IMR-90 (cell line): ENCODE data around the gene PDE11A. TPM values are rescaled to one million over a fixed set of nuclear protein-coding genes. Genes with fewer than 3 reads are reported as not detected.

Experiments
- ATAC-seq: fragments of 200-7000 bp; cut with Tn5 transposase; 2 replicates; pipeline ENCODE4 v1.9.1; 2020; ENCODE audit warnings: low read depth, mild to moderate bottlenecking, moderate library complexity
- BruUV-seq: library from RNA; stranded (reverse); fragments of 400-500 nt; replicated peaks from 2 replicates; lab custom pipeline; 2021; lab: Mats Ljungman, UMichigan
- CTCF ChIA-PET: fragments of 300-600 bp; formaldehyde crosslinking; extraction: SDS; loops from one replicate; lab custom pipeline; 2021; ENCODE audit warnings: antibody characterized with exemption; lab: Yijun Ruan, JAX
- POLR2A ChIA-PET: fragments of 300-600 bp; sonication (Branson Sonifier 250); formaldehyde crosslinking; loops from one replicate; lab custom pipeline; 2022; ENCODE audit warnings: antibody characterized with exemption; ENCODE audit not compliant: unreplicated experiment; lab: Charles Lee
- DNase-seq: peaks from one replicate; pipeline ENCODE4 v3.0.0; 2013
- H2AFZ ChIP-seq: replicated peaks from 2 replicates; pipeline ENCODE3; 2013; ENCODE audit warnings: low read length, mild to moderate bottlenecking; ENCODE audit not compliant: poor library complexity
- H2AK5ac ChIP-seq: 2 replicates; pipeline ENCODE4 v1.6.1; 2013; ENCODE audit warnings: low read depth, low read length, inconsistent platforms
- H2AK9ac ChIP-seq: replicated peaks from 2 replicates; pipeline ENCODE3; 2013; ENCODE audit warnings: mild to moderate bottlenecking, low read depth, low read length, moderate library complexity; ENCODE audit not compliant: poor library complexity
- H2BK120ac ChIP-seq: 2 replicates; pipeline ENCODE4 v1.6.1; 2013; ENCODE audit warnings: low read depth, low read length, inconsistent platforms
- H2BK15ac ChIP-seq: 3 replicates; pipeline ENCODE4 v1.6.1; 2013; ENCODE audit warnings: low read depth, low read length, inconsistent platforms
- H2BK20ac ChIP-seq: 2 replicates; pipeline ENCODE4 v1.6.1; 2013; ENCODE audit warnings: low read depth, mild to moderate bottlenecking, inconsistent platforms, low read length, moderate library complexity
- H2BK5ac ChIP-seq: 2 replicates; pipeline ENCODE4 v1.6.1; 2013; ENCODE audit warnings: mild to moderate bottlenecking, low read depth, low read length, inconsistent platforms; ENCODE audit not compliant: poor library complexity, severe bottlenecking
- H3K14ac ChIP-seq: replicated peaks from 2 replicates; pipeline ENCODE4 v1.6.1; 2013; ENCODE audit warnings: low read depth, low read length, inconsistent platforms
- H3K18ac ChIP-seq: 2 replicates; pipeline ENCODE4 v1.6.1; 2013; ENCODE audit warnings: low read depth, low read length, control low read depth
- H3K23ac ChIP-seq: 2 replicates; pipeline ENCODE4 v1.6.1; 2013; ENCODE audit warnings: low read depth, low read length, inconsistent platforms
- H3K27ac ChIP-seq: 2 replicates; pipeline ENCODE4 v1.5.1; 2013; ENCODE audit warnings: mild to moderate bottlenecking, control low read depth, low read length; ENCODE audit not compliant: insufficient read depth
- H3K27me3 ChIP-seq: 2 replicates; pipeline ENCODE4 v1.6.1; 2013; ENCODE audit warnings: low read length; ENCODE audit not compliant: control insufficient read depth, insufficient read depth
- H3K36me3 ChIP-seq: 2 replicates; pipeline ENCODE4 v1.6.1; 2013; ENCODE audit warnings: low read length, mixed read lengths; ENCODE audit not compliant: control insufficient read depth, insufficient read depth
- H3K4ac ChIP-seq: 2 replicates; pipeline ENCODE4 v1.6.1; 2013; ENCODE audit warnings: low read depth, low read length, inconsistent platforms
- H3K4me1 ChIP-seq: 2 replicates; pipeline ENCODE4 v1.6.1; 2013; ENCODE audit warnings: low read length, mixed read lengths; ENCODE audit not compliant: control insufficient read depth, insufficient read depth
- H3K4me2 ChIP-seq: 2 replicates; pipeline ENCODE4 v1.6.1; 2013; ENCODE audit warnings: low read depth, mild to moderate bottlenecking, control low read depth, low read length, moderate library complexity
- H3K4me3 ChIP-seq: 2 replicates; pipeline ENCODE4 v1.5.1; 2013; ENCODE audit warnings: low read depth, mild to moderate bottlenecking, control low read depth, low read length, moderate library complexity; ENCODE audit not compliant: insufficient read depth
- H3K56ac ChIP-seq: 2 replicates; pipeline ENCODE4 v1.6.1; 2013; ENCODE audit warnings: low read length, inconsistent platforms; ENCODE audit not compliant: insufficient read depth; ENCODE audit errors: extremely low read depth
- H3K79me1 ChIP-seq, 2 experiments: 2 replicates each; pipeline ENCODE4 v1.6.1; 2013; ENCODE audit warnings: low read length in 2 of 2, inconsistent platforms in 1 of 2, low read depth in 1 of 2
- H3K9ac ChIP-seq: 2 replicates; pipeline ENCODE4 v1.6.1; 2013; ENCODE audit warnings: low read depth, low read length, control low read depth
- H3K9me1 ChIP-seq: 2 replicates; pipeline ENCODE4 v1.6.1; 2013; ENCODE audit warnings: low read length, inconsistent platforms; ENCODE audit not compliant: insufficient read depth
- H3K9me3 ChIP-seq: 2 replicates; pipeline ENCODE4 v1.6.1; 2013; ENCODE audit warnings: low read length; ENCODE audit not compliant: control insufficient read depth, insufficient read depth
- H4K20me1 ChIP-seq: 2 replicates; pipeline ENCODE4 v1.6.1; 2013; ENCODE audit warnings: low read length, inconsistent platforms; ENCODE audit not compliant: insufficient read depth
- H4K5ac ChIP-seq: 2 replicates; pipeline ENCODE4 v1.6.1; 2013; ENCODE audit warnings: mild to moderate bottlenecking, low read depth, low read length, control low read depth
- H4K8ac ChIP-seq, 2 experiments: 2 replicates each; pipeline ENCODE4 v1.6.1; 2013; ENCODE audit warnings: low read depth in 2 of 2, low read length in 2 of 2, control low read depth in 1 of 2, inconsistent platforms in 1 of 2
- H4K91ac ChIP-seq: 2 replicates; pipeline ENCODE4 v1.6.1; 2013; ENCODE audit warnings: low read depth, low read length, inconsistent platforms; ENCODE audit not compliant: insufficient read depth
- BHLHE40 ChIP-seq: fragments of 150-350 bp; IDR thresholded peaks from 2 replicates; pipeline ENCODE4 v1.6.1; 2016; ENCODE audit warnings: mild to moderate bottlenecking, low read depth, low read length
- FOS ChIP-seq: fragments of 150-350 bp; IDR thresholded peaks from 2 replicates; pipeline ENCODE4 v1.6.1; 2016; ENCODE audit warnings: low read depth, low read length
- RAD21 ChIP-seq: IDR thresholded peaks from 2 replicates; pipeline ENCODE4 v1.6.1; 2012; ENCODE audit warnings: low read length, improper control_type of control experiment
- RFX5 ChIP-seq: IDR thresholded peaks from 2 replicates; pipeline ENCODE4 v1.8.0; 2012; ENCODE audit warnings: low read depth, mild to moderate bottlenecking, low read length, moderate library complexity
- SMC3 ChIP-seq: fragments of 150-350 bp; IDR thresholded peaks from 2 replicates; pipeline ENCODE4 v1.6.1; 2016; ENCODE audit warnings: low read depth, mild to moderate bottlenecking, antibody characterized with exemption, low read length, moderate library complexity
- WGBS, 2 experiments: methylation state at CpG; one replicate each; pipeline versions ENCODE4 v1.1.5 to v1.1.7; 2013; ENCODE audit warnings: missing lambda C conversion rate in 2 of 2; ENCODE audit not compliant: insufficient read length in 1 of 2; ENCODE audit errors: extremely low coverage in 2 of 2; 5-methylcytosine and 5-hydroxymethylcytosine counted together
- dilution Hi-C: fragments of 300-500 bp; cut with HindIII; formaldehyde crosslinking; loops from one replicate; pipeline ENCODE4 v1.14.3; 2018; ENCODE audit warnings: low sequenced_read_pairs; ENCODE audit not compliant: unreplicated experiment
- in situ Hi-C: fragments of 300-500 bp; cut with MboI; formaldehyde crosslinking; loops from 3 replicates; pipeline ENCODE4 v1.14.3; 2019; ENCODE audit warnings: low sequenced_read_pairs, inconsistent platforms, mixed read lengths
- intact Hi-C: fragments of 100-400 bp; cut with micrococcal nuclease; formaldehyde crosslinking; loops from 2 replicates; pipeline ENCODE4 v1.10.0; 2022
- polyA plus RNA-seq, 3 experiments: library from polyadenylated mRNA; depleted of rRNA; stranded (reverse); fragments of >200 nt; gene quantifications; 2 replicates each; pipeline ENCODE4 v1.2.3, GENCODE V29; 2012; ENCODE audit warnings: low replicate concordance in 1 of 3
- total RNA-seq: library from RNA; depleted of rRNA; stranded (reverse); fragments of >200 nt; gene quantifications from 2 replicates; pipeline ENCODE4 v1.2.3, GENCODE V29; 2012
- TF ChIP-seq, protein P1 (sequence below): conservative IDR thresholded peaks from 2 replicates; pipeline ENCODE4 v1.5.1; 2012; ENCODE audit warnings: mild to moderate bottlenecking, low read depth, low read length, improper control_type of control experiment
- TF ChIP-seq, protein P2 (sequence below): fragments of 150-350 bp; IDR thresholded peaks from 2 replicates; pipeline ENCODE4 v1.6.1; 2017; ENCODE audit warnings: mild to moderate bottlenecking, antibody characterized with exemption, low read length, low read depth

The PDE11A gene
- total and polyA plus RNA-seq, 2 of the 4 experiments (the other 2 are of a cell fraction): 0.21 to 0.72 TPM

DNA sequence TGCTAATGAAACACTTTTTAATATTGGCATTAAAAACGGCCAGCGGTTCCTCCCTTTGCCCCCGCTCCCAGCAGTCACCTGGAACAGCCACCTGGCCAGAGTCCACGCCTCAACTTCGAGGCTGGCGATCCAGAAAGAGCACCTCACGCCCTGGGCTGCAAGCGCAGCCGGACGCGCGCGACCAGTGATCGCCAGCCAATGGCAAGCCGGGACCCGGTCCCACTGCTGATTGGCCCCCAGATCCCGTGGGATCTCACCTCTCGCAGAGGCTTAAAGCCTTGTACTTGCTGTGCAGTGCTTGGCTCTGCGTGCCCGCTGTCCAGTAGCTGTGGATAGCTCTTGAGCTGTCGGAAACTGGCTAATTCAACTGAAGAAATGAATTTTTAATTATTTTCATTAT, 35.6 kb upstream of the PDE11A start:
- Histone ChIP-seq H3K36me3 (no peaks in the 10 kb centered on the region), H4K8ac (no peak overlapping the region), H2BK15ac (no peak overlapping the region), H3K23ac (no peak overlapping the region), H3K27ac (no peak overlapping the region), H4K91ac (no peak overlapping the region), H2AK5ac (no peak overlapping the region), H3K4me3 (no peak overlapping the region), H2BK120ac (no peak overlapping the region), H2AK9ac (no peak overlapping the region), H2AFZ (no peak overlapping the region), H3K14ac (no peak overlapping the region), H3K79me1 (peaks cover 0 to 9% of the 10 kb centered on the region in 2 experiments; a peak in 3 of 4 replicates), H3K9me1 (peaks cover 6% of the 10 kb centered on the region), H3K4me2 (no peak overlapping the region), H2BK5ac (no peak overlapping the region), H3K18ac (no peak overlapping the region), H3K27me3 (no peaks in the 10 kb centered on the region), H4K5ac (no peak overlapping the region), H2BK20ac (no peak overlapping the region), H3K4ac (no peak overlapping the region), H3K4me1 (no peaks in the 10 kb centered on the region; the same call in 1 of the 2 replicates), H3K9ac (no peak overlapping the region), H4K20me1 (no peaks in the 10 kb centered on the region), H3K56ac (no peak overlapping the region), H3K9me3 (no peaks in the 10 kb centered on the region)
- TF ChIP-seq RAD21 (no peak), RFX5 (no peak), BHLHE40 (no peak), FOS (no peak), SMC3 (no peak)
- TF ChIP-seq, protein P1, sequence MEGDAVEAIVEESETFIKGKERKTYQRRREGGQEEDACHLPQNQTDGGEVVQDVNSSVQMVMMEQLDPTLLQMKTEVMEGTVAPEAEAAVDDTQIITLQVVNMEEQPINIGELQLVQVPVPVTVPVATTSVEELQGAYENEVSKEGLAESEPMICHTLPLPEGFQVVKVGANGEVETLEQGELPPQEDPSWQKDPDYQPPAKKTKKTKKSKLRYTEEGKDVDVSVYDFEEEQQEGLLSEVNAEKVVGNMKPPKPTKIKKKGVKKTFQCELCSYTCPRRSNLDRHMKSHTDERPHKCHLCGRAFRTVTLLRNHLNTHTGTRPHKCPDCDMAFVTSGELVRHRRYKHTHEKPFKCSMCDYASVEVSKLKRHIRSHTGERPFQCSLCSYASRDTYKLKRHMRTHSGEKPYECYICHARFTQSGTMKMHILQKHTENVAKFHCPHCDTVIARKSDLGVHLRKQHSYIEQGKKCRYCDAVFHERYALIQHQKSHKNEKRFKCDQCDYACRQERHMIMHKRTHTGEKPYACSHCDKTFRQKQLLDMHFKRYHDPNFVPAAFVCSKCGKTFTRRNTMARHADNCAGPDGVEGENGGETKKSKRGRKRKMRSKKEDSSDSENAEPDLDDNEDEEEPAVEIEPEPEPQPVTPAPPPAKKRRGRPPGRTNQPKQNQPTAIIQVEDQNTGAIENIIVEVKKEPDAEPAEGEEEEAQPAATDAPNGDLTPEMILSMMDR: no peak
- TF ChIP-seq, protein P2, sequence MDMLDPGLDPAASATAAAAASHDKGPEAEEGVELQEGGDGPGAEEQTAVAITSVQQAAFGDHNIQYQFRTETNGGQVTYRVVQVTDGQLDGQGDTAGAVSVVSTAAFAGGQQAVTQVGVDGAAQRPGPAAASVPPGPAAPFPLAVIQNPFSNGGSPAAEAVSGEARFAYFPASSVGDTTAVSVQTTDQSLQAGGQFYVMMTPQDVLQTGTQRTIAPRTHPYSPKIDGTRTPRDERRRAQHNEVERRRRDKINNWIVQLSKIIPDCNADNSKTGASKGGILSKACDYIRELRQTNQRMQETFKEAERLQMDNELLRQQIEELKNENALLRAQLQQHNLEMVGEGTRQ: no peak
- ChIA-PET CTCF (no interaction called here), POLR2A (no interaction called here)
- in situ Hi-C loops: no loop called here
- dilution Hi-C loops: no loop called here
- ATAC-seq (no peak), DNase-seq (no peak)
- intact Hi-C loops: no loop called here
- 85% methylated on average over 17 of the region's 21 CpGs; no CpG with 5 or more reads in 1 of the 2 experiments for WGBS, 2 experiments
- BruUV-seq: no TSS peak
